Right lobe of liver (tissue), 4 donors: ENCODE results near the gene UPK3BL1.
"Not testable (repeated sequence)": the region's sequence is repeated elsewhere in the genome, so short reads cannot be mapped to it uniquely, and the experiment has no call there.

Experiments
- POLR2A ChIP-seq: fragments of 450-650 bp; IDR thresholded peaks from one replicate; pipeline ENCODE4 v1.6.1; 2017; ENCODE audit warnings: antibody characterized with exemption, mild to moderate bottlenecking
- TF ChIP-seq, protein P1 (sequence below), 4 donors: fragments of 200-600 bp in 3 of 4; fragments of 450-650 bp in 1 of 4; IDR thresholded peaks; one replicate each; pipeline versions ENCODE4 v1.5.1 to v1.8.0; 2016 to 2022; ENCODE audit warnings: antibody characterized with exemption in 4 of 4, mild to moderate bottlenecking in 2 of 4
- donor health status: DM: no; HTN: no; CAD: no.
- donor health status: DM: no; HTN: no; CAD: no.
- donor health status: DM: no; HTN: yes; CAD: no.

DNA sequence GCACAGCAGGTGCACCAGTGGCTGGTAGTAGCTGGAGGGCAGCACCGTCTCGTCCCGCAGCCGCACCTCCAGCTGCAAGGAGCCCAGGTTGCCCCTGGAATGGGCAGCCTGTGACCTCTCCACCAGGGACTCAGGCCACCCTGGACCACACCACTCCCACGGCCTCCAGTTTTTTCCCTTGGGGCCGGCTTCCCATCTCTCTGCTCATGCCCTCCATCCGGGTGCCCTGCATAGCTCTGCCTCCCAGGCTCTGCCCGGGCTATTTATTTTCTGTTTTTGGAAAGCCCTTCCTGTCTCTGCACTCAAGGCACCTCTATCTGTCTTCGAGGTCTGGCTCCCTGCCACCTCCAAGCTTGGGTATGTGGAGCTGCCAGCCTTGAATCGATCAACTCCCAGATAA is 46.6 kb downstream of the UPK3BL1 start:
- TF ChIP-seq, protein P1, sequence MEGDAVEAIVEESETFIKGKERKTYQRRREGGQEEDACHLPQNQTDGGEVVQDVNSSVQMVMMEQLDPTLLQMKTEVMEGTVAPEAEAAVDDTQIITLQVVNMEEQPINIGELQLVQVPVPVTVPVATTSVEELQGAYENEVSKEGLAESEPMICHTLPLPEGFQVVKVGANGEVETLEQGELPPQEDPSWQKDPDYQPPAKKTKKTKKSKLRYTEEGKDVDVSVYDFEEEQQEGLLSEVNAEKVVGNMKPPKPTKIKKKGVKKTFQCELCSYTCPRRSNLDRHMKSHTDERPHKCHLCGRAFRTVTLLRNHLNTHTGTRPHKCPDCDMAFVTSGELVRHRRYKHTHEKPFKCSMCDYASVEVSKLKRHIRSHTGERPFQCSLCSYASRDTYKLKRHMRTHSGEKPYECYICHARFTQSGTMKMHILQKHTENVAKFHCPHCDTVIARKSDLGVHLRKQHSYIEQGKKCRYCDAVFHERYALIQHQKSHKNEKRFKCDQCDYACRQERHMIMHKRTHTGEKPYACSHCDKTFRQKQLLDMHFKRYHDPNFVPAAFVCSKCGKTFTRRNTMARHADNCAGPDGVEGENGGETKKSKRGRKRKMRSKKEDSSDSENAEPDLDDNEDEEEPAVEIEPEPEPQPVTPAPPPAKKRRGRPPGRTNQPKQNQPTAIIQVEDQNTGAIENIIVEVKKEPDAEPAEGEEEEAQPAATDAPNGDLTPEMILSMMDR (IDR thresholded peaks at IDR 0.05) = not testable (repeated sequence)
- TF ChIP-seq POLR2A = not testable (repeated sequence)
